ENCODE results near the gene USF2.

USF2 gene

DNA sequence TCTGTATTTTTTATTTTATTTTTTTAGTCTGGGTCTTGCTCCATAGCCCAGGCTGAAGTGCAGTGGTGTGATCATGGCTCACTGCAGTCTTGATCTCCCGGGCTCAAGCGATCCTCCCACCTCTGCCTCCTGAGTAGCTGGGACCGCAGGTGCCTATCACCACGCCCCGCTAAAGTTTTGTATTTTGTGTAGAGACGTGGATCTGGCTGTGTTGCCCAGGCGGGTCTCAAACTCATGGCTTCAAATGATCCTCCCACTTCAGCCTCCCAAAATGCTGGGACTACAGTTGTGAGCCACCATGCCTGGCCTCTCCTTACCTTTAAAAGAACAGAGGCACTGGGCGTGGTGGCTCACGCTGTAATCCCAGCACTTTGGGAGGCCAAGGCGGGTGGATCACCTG, 19.0 kb downstream of the USF2 start:
- TF ChIP-seq, protein P1, sequence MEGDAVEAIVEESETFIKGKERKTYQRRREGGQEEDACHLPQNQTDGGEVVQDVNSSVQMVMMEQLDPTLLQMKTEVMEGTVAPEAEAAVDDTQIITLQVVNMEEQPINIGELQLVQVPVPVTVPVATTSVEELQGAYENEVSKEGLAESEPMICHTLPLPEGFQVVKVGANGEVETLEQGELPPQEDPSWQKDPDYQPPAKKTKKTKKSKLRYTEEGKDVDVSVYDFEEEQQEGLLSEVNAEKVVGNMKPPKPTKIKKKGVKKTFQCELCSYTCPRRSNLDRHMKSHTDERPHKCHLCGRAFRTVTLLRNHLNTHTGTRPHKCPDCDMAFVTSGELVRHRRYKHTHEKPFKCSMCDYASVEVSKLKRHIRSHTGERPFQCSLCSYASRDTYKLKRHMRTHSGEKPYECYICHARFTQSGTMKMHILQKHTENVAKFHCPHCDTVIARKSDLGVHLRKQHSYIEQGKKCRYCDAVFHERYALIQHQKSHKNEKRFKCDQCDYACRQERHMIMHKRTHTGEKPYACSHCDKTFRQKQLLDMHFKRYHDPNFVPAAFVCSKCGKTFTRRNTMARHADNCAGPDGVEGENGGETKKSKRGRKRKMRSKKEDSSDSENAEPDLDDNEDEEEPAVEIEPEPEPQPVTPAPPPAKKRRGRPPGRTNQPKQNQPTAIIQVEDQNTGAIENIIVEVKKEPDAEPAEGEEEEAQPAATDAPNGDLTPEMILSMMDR (IDR thresholded peaks at IDR 0.05; ENCODE audit: control insufficient read depth, insufficient read depth, low read depth, low read length, missing control alignments): no peak
- DNase-seq (ENCODE audit: low read depth): no peak
- no peak overlapping the region for H3K4me3 ChIP-seq (ENCODE audit: control insufficient read depth, low read depth, low read length)

DNA sequence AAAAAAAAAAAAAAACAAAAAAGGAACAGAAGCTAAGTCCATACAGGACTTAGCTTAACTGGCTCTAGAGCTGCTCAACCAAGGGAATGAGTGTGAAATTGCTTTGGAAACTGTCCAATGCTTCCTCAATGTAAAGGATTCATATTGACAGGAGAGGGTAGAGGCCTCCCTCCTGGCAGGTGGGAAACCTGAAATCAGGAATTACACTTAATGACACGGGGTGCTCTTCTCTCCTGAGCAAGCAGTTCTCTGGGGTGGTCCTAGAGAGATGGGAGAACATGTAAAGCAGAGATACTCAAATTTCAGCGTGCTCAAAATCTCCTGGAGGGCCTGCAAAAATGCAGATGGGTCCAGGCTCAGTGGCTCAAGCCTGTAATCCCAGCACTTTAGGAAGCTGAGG, 19.6 kb downstream of the USF2 start:
- H3K4me3 ChIP-seq (ENCODE audit: control insufficient read depth, low read depth, low read length): no peak overlapping the region
- TF ChIP-seq, protein P1 (IDR thresholded peaks at IDR 0.05; ENCODE audit: control insufficient read depth, insufficient read depth, low read depth, low read length, missing control alignments): no peak
- no peak for DNase-seq (ENCODE audit: low read depth)

DNA sequence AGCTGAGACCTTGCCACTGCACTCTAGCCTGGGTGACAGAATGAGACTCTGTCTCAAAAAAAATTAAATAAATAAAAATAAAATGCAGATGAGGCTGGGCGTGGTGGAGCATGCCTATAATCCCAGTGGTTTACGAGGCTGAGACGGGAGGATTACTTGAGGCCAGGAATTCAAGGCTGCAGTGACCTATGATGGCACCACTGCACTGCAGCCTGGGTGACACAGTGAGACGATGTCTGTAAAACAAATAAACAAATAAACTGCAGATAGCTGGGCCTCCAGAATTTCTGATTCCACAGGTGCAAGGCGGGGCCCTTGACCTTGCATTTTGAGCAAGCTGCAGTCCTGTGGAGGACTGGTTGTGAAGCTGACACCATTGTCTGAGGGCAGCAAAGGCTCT, 20.1 kb downstream of the USF2 start:
- DNase-seq (ENCODE audit: low read depth): no peak
- H3K4me3 ChIP-seq (ENCODE audit: control insufficient read depth, low read depth, low read length): no peak overlapping the region
- TF ChIP-seq, protein P1 (IDR thresholded peaks at IDR 0.05; ENCODE audit: control insufficient read depth, insufficient read depth, low read depth, low read length, missing control alignments): no peak

DNA sequence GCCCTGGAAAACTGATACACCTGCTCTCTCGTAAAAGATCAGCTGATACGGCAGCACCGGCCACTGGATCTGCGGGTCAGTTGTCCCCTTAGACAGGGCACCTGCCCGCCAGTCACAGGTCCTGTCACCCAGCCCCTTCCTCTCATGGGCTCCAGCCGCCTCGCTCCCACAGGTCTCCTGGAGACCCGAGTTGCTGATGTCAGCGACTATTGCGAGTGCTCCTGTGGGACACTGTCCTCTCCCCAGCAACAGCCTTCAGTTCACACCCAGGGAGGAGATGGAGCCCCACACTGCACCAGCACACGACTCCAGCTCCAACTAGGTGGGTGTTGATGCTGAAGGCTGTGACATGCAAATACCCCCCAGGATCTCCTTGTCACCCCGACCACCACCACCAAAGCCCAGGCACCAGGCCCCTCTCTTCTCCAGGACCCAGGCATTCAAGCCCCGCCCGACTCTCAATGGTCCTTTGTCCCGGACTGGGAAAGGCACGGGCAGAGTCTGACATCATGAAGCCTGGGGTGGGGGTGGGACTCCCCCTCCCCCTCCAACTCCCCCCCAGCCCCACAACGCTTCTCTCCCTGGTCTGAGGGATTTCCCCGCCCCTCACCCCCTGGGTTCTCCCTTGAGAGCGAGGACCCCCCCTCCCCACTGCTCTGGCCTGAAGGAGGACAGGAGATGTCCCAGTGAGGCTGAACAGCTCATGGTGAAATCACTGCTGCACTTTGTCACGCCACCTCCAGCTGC, 21.8 kb downstream of the USF2 start:
- TF ChIP-seq, protein P1 (IDR thresholded peaks at IDR 0.05; ENCODE audit: control insufficient read depth, insufficient read depth, low read depth, low read length, missing control alignments): no peak
- DNase-seq (ENCODE audit: low read depth): no peak
- H3K4me3 ChIP-seq (ENCODE audit: control insufficient read depth, low read depth, low read length): no peak overlapping the region

DNA sequence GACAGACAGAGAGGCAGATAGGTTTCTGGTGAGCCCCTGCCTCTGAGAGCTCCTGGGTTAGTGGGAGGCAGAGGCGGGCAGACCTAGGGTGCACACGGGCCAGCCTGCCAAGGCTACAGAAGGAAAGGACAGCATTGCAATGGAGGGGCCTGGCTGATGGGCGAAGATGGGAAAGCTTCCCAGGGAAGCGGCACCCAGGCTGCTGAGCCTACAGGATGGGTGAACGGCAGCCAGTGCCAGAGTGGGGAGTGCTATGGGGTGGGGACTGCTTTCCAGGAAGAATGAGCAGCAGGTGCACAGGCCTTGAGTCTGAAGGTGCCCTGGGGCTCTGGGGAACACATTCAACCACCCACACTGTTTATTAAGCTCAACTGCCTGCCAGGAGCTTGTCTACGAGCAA, 22.5 kb downstream of the USF2 start:
- DNase-seq (ENCODE audit: low read depth): no peak
- H3K4me3 ChIP-seq (ENCODE audit: control insufficient read depth, low read depth, low read length): no peak overlapping the region
- TF ChIP-seq, protein P1 (IDR thresholded peaks at IDR 0.05; ENCODE audit: control insufficient read depth, insufficient read depth, low read depth, low read length, missing control alignments): no peak

DNA sequence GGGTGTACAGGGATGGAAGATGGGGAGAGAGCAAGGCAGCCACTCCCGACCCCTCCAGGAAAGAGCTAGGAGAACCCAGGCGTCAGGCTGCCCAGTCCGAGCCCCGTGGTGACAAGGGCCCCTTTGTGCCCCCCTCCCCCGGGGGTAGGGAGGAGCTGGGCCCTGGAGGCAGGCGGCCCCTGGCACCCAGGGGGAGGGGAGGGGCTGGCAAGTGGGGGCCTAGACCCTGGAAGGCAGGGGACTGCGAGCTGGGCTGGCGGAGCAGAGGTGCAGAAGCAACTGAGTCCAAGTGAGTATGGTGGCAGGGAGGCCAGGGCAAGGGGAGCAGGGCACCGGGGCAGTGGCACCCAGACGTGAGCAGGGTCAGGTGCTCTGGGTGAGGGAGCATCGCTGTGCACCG, 23.2 kb downstream of the USF2 start, which contains the start of gene MAG:
TSS of gene MAG (plus strand) at position 246 of the 400 bp plus-strand sequence. CDS start 3,248 bp downstream, outside the sequence.
- H3K4me3 ChIP-seq (ENCODE audit: control insufficient read depth, low read depth, low read length): no peak within 1 kb of the TSS
- TF ChIP-seq, protein P1 (IDR thresholded peaks at IDR 0.05; ENCODE audit: control insufficient read depth, insufficient read depth, low read depth, low read length, missing control alignments): no peak
- DNase-seq (ENCODE audit: low read depth): no peak
